ENCODE results near the gene CLMN. TPM values are rescaled to one million over a fixed set of nuclear protein-coding genes. Genes with fewer than 3 reads are reported as not detected.

The CLMN gene
- total and polyA plus RNA-seq, 4 donors = 4.5 to 33.5 (median 11.7) TPM

GRCh38 chr14:95305145-95305544 is 14.6 kb downstream of the CLMN start:
- TF ChIP-seq CTCF (IDR thresholded peaks at IDR 0.05; ENCODE audit: control extremely low read depth, extremely low read depth) = no peak
- no peak for ATAC-seq (ENCODE audit: insufficient read depth, low FRiP score)
- H3K9me3 ChIP-seq (ENCODE audit: control insufficient read depth in 4 of 4, insufficient read depth in 3 of 4, low read length in 3 of 4) = no peaks in the 10 kb centered on the region
- H3K27me3 ChIP-seq (ENCODE audit: control insufficient read depth in 3 of 3, insufficient read depth in 3 of 3, low read length in 2 of 3) = no peaks in the 10 kb centered on the region
- no peak overlapping the region for H3K27ac ChIP-seq (ENCODE audit: low read depth in 1 of 2, low read length in 1 of 2)
- H3K9ac ChIP-seq (ENCODE audit: insufficient read depth in 1 of 2, low read length in 2 of 2) = no peak overlapping the region
- H3K4me3 ChIP-seq = no peak overlapping the region
- 86 to 88% methylated on average over 7 of the region's 7 CpGs for WGBS, 2 donors
- H3K4me1 ChIP-seq (ENCODE audit: control insufficient read depth in 5 of 5, insufficient read depth in 5 of 5, low read length in 5 of 5) = peaks cover 0 to 35% (median 21%) of the 10 kb centered on the region in 5 donors
- no peaks in the 10 kb centered on the region for H3K36me3 ChIP-seq (ENCODE audit: control insufficient read depth in 4 of 4, insufficient read depth in 4 of 4, low read length in 4 of 4)
- DNase-seq = no peak

GRCh38 chr14:95304342-95304741 is 15.4 kb downstream of the CLMN start:
- Histone ChIP-seq H3K27ac (ENCODE audit: low read depth in 1 of 2, low read length in 1 of 2) (no peak overlapping the region), H3K4me3 (no peak overlapping the region), H3K9ac (ENCODE audit: insufficient read depth in 1 of 2, low read length in 2 of 2) (no peak overlapping the region), H3K27me3 (ENCODE audit: control insufficient read depth in 3 of 3, insufficient read depth in 3 of 3, low read length in 2 of 3) (no peaks in the 10 kb centered on the region), H3K9me3 (ENCODE audit: control insufficient read depth in 4 of 4, insufficient read depth in 3 of 4, low read length in 3 of 4) (no peaks in the 10 kb centered on the region), H3K4me1 (ENCODE audit: control insufficient read depth in 5 of 5, insufficient read depth in 5 of 5, low read length in 5 of 5) (peaks cover 0 to 35% (median 21%) of the 10 kb centered on the region in 5 donors), H3K36me3 (ENCODE audit: control insufficient read depth in 4 of 4, insufficient read depth in 4 of 4, low read length in 4 of 4) (no peaks in the 10 kb centered on the region)
- TF ChIP-seq CTCF (IDR thresholded peaks at IDR 0.05; ENCODE audit: control extremely low read depth, extremely low read depth) = no peak
- DNase-seq (no peak), ATAC-seq (ENCODE audit: insufficient read depth, low FRiP score) (no peak)
- WGBS, 2 donors = 69% methylated on average over 3 of the region's 3 CpGs

GRCh38 chr14:95303552-95303951 is 16.2 kb downstream of the CLMN start:
- Histone ChIP-seq H3K4me1 (ENCODE audit: control insufficient read depth in 5 of 5, insufficient read depth in 5 of 5, low read length in 5 of 5) (peaks cover 0 to 35% (median 21%) of the 10 kb centered on the region in 5 donors), H3K27ac (ENCODE audit: low read depth in 1 of 2, low read length in 1 of 2) (no peak overlapping the region), H3K9ac (ENCODE audit: insufficient read depth in 1 of 2, low read length in 2 of 2) (no peak overlapping the region), H3K9me3 (ENCODE audit: control insufficient read depth in 4 of 4, insufficient read depth in 3 of 4, low read length in 3 of 4) (no peaks in the 10 kb centered on the region), H3K4me3 (no peak overlapping the region), H3K36me3 (ENCODE audit: control insufficient read depth in 4 of 4, insufficient read depth in 4 of 4, low read length in 4 of 4) (no peaks in the 10 kb centered on the region), H3K27me3 (ENCODE audit: control insufficient read depth in 3 of 3, insufficient read depth in 3 of 3, low read length in 2 of 3) (no peaks in the 10 kb centered on the region)
- WGBS, 2 donors = 83 to 86% methylated on average over 4 of the region's 4 CpGs
- TF ChIP-seq CTCF (IDR thresholded peaks at IDR 0.05; ENCODE audit: control extremely low read depth, extremely low read depth) = no peak
- DNase-seq (no peak), ATAC-seq (ENCODE audit: insufficient read depth, low FRiP score) (no peak)

All from lung (tissue), 12 donors.